T-helper 17 cell (primary cell): ENCODE results near the gene ZNF385C. TPM values are rescaled to one million over a fixed set of nuclear protein-coding genes. Genes with fewer than 3 reads are reported as not detected.
"Not testable (repeated sequence)": the region's sequence is repeated elsewhere in the genome, so short reads cannot be mapped to it uniquely, and the experiment has no call there.

Experiments
- ATAC-seq: fragments of 150-1000 bp; cut with Tn5 transposase; 2 replicates; pipeline ENCODE4 v1.10.0; 2021; ENCODE audit warnings: mild to moderate bottlenecking, moderate library complexity
- DNase-seq, 3 donors: peaks; one replicate each; pipeline versions ENCODE4 v3.0.0 to v3.0.0-alpha.2; 2020 to 2021
- H3K9me3 ChIP-seq: one replicate; pipeline ENCODE4 v1.7.0; 2013; ENCODE audit warnings: low read length, mild to moderate bottlenecking; ENCODE audit not compliant: control insufficient read depth, poor library complexity, severe bottlenecking
- H3K27ac Mint-ChIP-seq: one replicate; pipeline ENCODE4 v1.8.0; 2022; ENCODE audit warnings: mild to moderate bottlenecking, moderate library complexity, mixed read lengths
- H3K27me3 Mint-ChIP-seq: one replicate; pipeline ENCODE4 v1.8.0; 2022; ENCODE audit warnings: mixed read lengths
- H3K36me3 Mint-ChIP-seq: one replicate; pipeline ENCODE4 v1.8.0; 2022; ENCODE audit warnings: low read depth, mixed read lengths
- H3K4me1 Mint-ChIP-seq: one replicate; pipeline ENCODE4 v1.8.0; 2022; ENCODE audit warnings: mild to moderate bottlenecking, mixed read lengths
- H3K4me3 Mint-ChIP-seq: one replicate; pipeline ENCODE4 v1.8.0; 2022; ENCODE audit warnings: mild to moderate bottlenecking, moderate library complexity, mixed read lengths
- total RNA-seq, 4 donors: library from RNA in 2 of 4; stranded (reverse) in 2 of 4; gene quantifications; one replicate each; pipeline ENCODE4 v1.2.3 and lab custom pipeline; 2022 to 2026

Gene ZNF385C, protein sequence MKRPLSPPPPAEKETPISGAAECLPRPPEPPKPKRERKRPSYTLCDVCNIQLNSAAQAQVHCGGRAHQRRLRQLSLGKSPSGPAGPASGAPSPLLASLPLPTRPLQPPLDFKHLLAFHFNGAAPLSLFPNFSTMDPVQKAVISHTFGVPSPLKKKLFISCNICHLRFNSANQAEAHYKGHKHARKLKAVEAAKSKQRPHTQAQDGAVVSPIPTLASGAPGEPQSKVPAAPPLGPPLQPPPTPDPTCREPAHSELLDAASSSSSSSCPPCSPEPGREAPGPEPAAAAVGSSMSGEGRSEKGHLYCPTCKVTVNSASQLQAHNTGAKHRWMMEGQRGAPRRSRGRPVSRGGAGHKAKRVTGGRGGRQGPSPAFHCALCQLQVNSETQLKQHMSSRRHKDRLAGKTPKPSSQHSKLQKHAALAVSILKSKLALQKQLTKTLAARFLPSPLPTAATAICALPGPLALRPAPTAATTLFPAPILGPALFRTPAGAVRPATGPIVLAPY
- total RNA-seq: under 1 TPM; 0.16 to 0.20 TPM
- total RNA-seq (lab: John Stamatoyannopoulos, UW): 0 to 0.23 reads per million in 2 donors

DNA sequence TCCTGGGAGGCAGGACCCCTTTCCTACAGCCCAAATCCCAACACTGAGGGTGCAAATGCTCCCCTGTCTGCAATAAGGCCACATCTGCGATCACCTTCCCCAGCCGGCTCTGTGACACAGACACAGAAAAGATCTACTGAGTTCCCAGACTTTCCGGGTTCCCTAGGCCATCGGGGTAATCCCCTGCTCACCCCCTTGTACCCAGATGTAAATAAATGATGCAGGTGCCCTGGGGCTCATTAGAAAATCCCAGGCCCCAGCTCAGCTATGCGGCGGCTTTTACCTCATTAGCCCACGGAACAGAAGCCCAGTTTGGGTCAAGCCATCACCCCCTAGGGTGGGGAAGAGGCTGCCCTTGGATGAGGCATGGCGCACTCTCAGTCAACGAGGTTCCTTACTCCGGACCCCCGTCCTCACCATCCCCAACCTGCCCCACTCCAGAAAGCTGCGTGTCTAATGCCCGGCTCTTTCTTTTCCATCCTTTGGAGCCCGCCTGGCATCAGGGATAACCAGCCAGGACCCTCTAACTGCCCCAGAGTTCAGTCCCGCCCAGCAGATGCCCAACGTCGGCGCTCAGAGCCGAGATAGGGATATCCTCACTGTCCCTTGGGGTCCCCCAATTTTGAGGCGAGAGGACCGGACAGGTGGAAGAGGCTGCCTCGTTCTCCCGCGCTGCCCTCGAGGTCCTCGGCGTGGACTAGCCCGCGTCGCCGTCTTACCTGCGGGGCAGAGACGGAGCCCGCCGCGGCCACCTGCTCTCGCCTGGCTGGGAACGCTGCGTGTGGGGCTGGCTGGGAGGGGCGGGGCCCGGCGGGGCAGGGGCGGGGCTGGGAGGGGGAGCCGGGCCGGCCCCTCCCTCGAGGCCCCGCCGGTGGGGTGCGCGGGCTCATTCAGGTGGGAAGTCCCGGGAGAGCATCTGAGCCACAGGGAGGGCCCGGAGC lies at the start of gene ZNF385C:
Gene ZNF385C, minus strand, starts transcription at position 783 of the 941 bp plus-strand sequence. CDS start 35,417 bp downstream, outside the sequence.
- Mint-ChIP-seq H3K4me1 (peaks cover 11% of the 10 kb centered on the region), H3K36me3 (peaks cover 2% of the 10 kb centered on the region), H3K27me3 (peaks cover 15% of the 10 kb centered on the region), H3K27ac (no peak within 1 kb of the TSS), H3K4me3 (peak within 1 kb of the TSS; percentile 71)
- DNase-seq (peak in 2 of 3 donors; percentile 52 to 57), ATAC-seq (peak; percentile 81)
- H3K9me3 ChIP-seq: no peaks in the 10 kb centered on the region

DNA sequence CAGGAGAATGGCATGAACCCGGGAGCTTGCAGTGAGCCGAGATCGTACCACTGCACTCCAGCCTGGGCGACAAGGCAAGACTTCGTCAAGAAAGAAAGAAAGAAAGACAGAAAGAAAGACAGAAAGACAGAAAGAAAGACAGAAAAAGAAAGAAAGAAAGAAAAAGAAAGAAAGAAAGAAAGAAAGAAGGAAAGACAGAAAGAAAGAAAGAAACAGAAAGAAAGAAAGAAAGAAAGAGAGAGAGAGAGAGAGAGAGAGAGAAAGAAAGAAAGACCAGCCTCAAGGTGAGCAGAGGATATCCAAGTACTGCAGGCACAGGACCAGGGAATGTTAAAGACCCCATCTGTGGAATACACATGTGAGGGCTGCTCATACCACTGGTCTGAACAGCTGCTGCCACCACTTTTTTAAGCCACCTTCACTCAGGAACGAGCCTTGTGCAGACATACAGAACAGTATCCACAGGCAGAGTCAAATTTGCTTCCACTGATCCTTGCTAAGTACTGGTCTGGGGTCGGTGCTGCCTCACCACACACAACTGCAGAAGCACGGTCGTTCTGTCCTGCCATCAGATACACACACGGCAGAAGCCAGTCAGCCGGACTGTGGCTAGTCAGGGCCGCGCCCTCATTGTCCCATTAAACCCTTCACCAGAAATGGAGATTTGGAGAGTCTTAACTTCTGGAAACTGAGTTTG lies 48.8 kb upstream of the ZNF385C start:
- no peaks in the 10 kb centered on the region for H3K9me3 ChIP-seq
- H3K4me3 Mint-ChIP-seq: no peak overlapping the region
- H3K27ac Mint-ChIP-seq: no peak overlapping the region
- ATAC-seq (no peak), DNase-seq (no peak)
- H3K27me3 Mint-ChIP-seq: no peaks in the 10 kb centered on the region
- H3K4me1 Mint-ChIP-seq: peaks cover 33% of the 10 kb centered on the region
- peaks cover 6% of the 10 kb centered on the region for H3K36me3 Mint-ChIP-seq

DNA sequence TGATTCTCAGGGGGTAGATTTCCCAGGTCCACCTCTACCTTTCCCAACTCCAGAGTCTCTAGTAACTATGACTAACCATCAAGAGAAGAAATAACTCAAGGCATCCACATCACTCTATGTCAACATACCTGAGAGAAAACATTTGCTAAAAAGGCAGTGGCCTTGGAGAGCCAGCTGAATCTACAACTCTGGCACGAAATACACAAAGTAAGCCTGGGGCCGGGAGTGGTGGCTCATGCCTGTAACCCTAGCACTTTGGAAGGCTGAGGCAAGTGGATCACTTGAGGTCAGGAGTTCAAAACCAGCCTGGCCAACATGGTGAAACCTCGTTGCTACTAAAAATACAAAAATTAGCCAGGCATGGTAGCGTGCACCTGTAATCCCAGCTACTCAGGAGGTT lies 44.9 kb upstream of the ZNF385C start:
- not testable (repeated sequence) for H3K27me3 Mint-ChIP-seq, H3K9me3 ChIP-seq, ATAC-seq, H3K36me3 Mint-ChIP-seq, H3K4me3 Mint-ChIP-seq, DNase-seq
- Mint-ChIP-seq H3K27ac (peak overlapping the region; percentile 81), H3K4me1 (peaks cover 27% of the 10 kb centered on the region)

DNA sequence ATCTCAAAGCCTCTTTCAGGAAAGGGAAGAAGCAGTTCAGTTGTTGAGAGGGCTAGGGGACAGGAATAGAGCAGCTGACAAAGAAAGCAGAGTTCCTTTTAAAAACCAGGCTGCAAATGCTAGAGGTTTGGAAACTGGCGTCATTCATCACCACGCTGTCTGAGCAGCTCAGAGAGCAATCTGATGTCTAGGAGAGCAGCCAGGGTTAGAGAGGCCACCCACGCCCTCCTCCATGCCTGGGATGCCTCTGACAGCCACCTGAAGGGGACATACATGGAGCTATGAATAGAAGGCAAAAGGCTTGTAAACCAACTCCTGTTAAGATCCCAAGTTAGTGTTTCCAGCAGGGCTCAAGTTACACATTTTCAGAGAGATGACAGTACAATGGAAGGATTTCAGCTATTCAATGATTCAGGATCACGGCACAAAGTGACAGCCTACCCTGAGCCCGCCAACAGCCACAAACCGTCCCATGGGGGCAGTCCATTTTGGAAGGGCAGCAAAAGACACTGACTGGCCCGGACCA lies 44.2 kb upstream of the ZNF385C start:
- DNase-seq (no peak), ATAC-seq (no peak)
- Mint-ChIP-seq H3K36me3 (peaks cover 4% of the 10 kb centered on the region), H3K4me1 (peaks cover 29% of the 10 kb centered on the region), H3K27ac (peak overlapping the region; percentile 81), H3K27me3 (no peaks in the 10 kb centered on the region), H3K4me3 (no peak overlapping the region)
- H3K9me3 ChIP-seq: no peaks in the 10 kb centered on the region

DNA sequence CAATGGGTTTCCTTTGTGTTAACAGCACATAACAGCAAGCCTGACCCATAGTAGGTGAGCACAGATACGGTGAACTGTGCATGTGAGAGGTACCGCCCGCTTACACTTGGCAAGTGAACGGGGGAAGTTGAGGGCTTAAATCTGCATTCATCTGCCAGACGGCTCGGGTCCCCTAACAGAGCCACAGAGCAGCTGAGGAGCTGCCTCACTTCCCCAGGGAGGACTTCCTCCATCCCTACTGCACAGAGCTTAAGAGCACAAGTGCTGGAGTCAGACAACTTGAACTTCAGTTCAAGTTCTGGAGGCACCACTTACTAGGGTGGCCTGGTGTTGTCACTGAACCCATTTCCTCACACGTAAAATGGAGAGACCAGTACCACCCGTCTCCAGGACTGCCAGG lies 43.1 kb upstream of the ZNF385C start:
- no peak for DNase-seq
- no peak for ATAC-seq
- Mint-ChIP-seq H3K4me3 (no peak overlapping the region), H3K4me1 (peaks cover 23% of the 10 kb centered on the region), H3K27me3 (no peaks in the 10 kb centered on the region), H3K27ac (no peak overlapping the region), H3K36me3 (no peaks in the 10 kb centered on the region)
- H3K9me3 ChIP-seq: no peaks in the 10 kb centered on the region

DNA sequence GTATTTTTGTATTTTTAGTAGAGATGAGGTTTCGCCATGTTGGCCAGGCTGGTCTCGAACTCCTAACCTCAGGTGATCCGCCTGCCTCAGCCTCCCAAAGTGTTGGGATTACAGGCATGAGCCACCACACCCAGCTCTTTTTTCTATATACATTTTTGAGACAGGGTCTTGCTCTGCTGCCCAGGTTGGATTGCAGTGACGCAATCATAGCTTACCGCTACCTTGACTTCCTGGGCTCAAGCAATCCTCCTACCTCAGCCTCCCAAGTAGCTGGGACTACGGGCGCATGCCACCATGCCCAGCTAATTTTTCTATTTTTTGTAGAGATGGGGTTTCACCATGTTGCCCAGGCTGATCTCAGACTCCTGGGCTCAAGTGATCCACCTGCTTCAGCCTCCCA lies 42.4 kb upstream of the ZNF385C start:
- H3K4me3 Mint-ChIP-seq, H3K27ac Mint-ChIP-seq, ATAC-seq, DNase-seq, H3K36me3 Mint-ChIP-seq, H3K27me3 Mint-ChIP-seq, H3K9me3 ChIP-seq: not testable (repeated sequence)
- peaks cover 27% of the 10 kb centered on the region for H3K4me1 Mint-ChIP-seq

DNA sequence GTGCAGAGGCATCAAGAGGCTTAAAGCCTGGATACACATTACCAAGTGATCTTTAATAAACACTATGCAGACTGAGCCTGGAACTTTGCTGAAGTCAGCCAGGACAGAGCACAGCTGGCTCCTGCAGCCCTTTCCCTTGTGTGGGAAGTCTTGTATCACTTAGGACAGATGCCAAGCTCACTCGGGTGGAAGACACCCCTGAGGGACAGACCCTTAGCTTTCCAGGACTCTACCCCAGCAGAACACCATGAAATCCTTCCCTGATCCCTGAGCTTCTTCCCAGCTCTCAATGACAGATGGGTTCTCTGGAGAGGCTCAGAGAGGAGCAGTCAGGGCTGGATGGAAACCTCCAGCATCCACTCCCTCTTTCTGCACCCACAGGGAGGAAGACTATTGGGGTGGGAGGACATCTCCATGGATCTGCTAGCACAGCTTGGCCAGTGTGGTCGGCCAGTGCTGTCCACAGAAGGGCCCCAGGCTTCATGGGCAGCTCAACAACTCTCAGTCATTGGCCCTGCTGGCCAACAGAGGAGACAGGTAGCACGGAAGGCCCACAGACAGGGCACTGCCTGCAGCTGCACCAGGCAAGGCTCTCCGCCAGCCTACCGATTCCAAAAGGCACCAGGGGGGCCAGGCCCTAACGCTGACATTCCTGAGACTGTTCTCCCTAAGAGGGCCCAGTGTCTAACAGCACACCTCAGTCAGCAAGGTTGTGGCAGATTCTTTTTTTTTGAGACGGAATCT lies 40.6 kb upstream of the ZNF385C start:
- Mint-ChIP-seq H3K4me1 (peaks cover 32% of the 10 kb centered on the region), H3K27ac (no peak overlapping the region), H3K36me3 (peaks cover 3% of the 10 kb centered on the region), H3K4me3 (no peak overlapping the region), H3K27me3 (no peaks in the 10 kb centered on the region)
- ATAC-seq (no peak), DNase-seq (no peak)
- no peaks in the 10 kb centered on the region for H3K9me3 ChIP-seq

DNA sequence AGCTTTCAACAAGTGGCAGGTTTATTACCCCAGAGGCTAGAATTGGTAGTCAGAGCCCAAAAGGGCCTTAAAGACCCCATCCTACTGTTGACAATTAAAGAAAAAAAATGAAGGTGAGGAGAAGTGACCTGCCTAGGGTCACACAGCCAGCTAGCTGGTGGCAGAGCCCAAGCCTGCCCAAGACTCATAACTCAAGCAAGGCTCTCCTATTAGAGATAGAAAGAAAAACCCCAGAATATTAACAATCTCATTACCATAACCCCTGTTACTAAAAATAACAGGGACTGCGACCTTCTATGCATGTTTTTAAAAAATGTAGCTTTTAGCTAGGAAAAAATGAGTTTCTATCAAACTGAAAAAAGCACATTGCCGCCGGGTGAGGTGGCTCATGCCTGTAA lies 38.4 kb upstream of the ZNF385C start:
- H3K4me1 Mint-ChIP-seq: peaks cover 36% of the 10 kb centered on the region
- peak overlapping the region; percentile 88 for H3K27ac Mint-ChIP-seq
- no peaks in the 10 kb centered on the region for H3K27me3 Mint-ChIP-seq
- no peaks in the 10 kb centered on the region for H3K9me3 ChIP-seq
- DNase-seq (no peak), ATAC-seq (no peak)
- H3K4me3 Mint-ChIP-seq: no peak overlapping the region
- peaks cover 3% of the 10 kb centered on the region for H3K36me3 Mint-ChIP-seq

DNA sequence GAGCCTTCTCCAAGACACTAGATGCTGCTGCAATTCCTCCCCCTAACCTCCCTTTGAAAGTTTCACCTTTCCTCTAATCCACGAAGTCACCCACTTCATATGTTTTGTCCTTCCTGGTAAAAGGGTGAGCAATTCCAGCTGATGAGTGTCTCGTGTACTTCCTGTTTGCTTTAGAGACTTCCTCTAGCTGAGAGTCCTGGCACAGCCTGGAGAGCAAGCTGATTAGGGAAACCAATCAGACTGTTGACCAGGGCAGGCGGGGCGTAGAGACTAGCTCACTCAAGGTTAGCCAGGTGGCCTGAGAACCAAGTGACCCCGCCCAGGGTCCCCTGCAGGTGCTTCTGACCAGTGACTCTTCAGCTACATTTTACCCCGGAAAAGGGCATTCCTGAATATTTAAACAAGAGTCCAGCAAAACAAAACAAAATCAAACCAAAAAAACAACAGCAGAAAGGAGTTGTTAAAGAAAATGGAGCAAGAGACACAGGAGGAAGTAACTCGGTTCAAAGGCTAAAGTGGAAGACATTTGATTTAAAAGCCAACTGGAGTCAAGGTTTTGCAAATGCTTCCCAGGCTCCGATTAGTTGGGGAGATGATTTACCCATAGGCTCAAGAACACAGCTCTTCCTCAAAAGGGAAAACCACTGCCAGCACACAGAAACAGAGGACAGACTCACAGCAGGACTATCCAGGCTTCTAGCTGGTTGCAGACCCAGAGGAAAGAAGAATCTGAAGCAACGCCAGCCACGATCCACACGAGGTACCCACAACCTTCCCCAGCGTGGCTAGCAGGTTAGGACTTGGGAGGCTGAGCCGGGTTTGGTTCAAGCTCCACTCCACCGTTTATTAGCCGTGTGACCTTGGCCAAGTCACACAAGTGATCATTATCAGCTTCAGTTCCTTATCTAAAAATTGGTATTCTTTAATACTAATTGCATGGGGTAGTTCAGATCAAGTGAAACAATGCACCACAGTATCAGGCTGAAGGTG lies 37.7 kb upstream of the ZNF385C start:
- Mint-ChIP-seq H3K27ac (peak overlapping the region; percentile 88), H3K4me3 (no peak overlapping the region), H3K4me1 (peaks cover 39% of the 10 kb centered on the region), H3K27me3 (no peaks in the 10 kb centered on the region), H3K36me3 (peaks cover 6% of the 10 kb centered on the region)
- ATAC-seq (no peak), DNase-seq (no peak)
- H3K9me3 ChIP-seq: no peaks in the 10 kb centered on the region

DNA sequence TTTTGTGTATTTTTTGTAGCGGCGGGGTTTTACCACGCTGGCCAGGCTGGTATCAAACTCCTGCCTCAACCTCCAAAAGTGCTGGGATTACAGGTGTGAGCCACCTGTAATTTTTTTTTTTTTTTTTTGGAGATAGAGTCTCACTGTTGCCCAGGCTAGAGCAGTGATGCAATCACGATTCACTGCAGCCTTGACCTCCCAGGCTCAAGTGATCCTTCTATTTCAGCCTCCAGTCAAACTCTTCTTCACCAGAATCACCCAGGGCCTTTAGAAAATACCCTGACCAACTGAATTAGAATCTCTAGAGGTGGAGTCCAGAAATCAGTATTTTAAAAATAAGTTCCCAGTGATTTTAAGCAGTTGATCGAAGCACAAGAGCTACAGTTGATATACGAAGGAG lies 36.9 kb upstream of the ZNF385C start:
- Mint-ChIP-seq H3K36me3 (peaks cover 6% of the 10 kb centered on the region), H3K27ac (peak overlapping the region; percentile 88)
- ATAC-seq: no peak

DNA sequence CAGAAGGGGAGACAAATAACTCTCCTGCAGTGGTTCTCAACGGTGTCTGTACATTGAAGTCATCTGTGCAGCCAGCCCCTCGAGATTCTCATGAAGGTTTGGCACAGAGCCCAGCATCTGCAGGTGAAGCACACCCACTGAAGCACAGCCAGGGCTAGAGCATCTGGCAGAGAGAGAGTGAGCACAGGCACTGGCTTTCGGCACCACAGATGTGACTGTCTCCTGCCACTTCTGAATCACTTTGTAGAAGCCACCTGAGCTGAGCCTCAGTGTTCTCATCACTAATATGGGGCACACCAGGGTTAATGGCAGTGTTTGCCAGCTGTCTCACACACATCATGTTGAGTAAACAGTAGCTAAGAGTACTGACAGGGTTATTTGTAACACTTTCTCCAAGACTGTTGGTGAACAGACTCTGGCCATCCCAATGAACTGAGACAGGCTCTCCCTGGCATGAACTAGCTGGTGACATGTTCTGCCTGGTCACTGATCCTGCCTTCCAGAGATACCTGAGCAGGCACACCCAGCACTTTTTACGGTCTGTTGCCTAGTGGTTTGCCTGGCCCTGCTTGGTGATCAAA lies 35.3 kb upstream of the ZNF385C start:
- no peaks in the 10 kb centered on the region for H3K9me3 ChIP-seq
- H3K4me1 Mint-ChIP-seq: peaks cover 40% of the 10 kb centered on the region
- peaks cover 7% of the 10 kb centered on the region for H3K36me3 Mint-ChIP-seq
- DNase-seq (no peak), ATAC-seq (peak; percentile 71)
- H3K27ac Mint-ChIP-seq: peak overlapping the region; percentile 93
- H3K27me3 Mint-ChIP-seq: no peaks in the 10 kb centered on the region
- peak overlapping the region; percentile 53 for H3K4me3 Mint-ChIP-seq

More for the DNA sequence above, 36.9 kb upstream of the ZNF385C start:
- no peaks in the 10 kb centered on the region for H3K9me3 ChIP-seq
- DNase-seq: no peak
- Mint-ChIP-seq H3K4me1 (peaks cover 40% of the 10 kb centered on the region), H3K27me3 (no peaks in the 10 kb centered on the region), H3K4me3 (no peak overlapping the region)
